Hepatocyte (in vitro differentiated cells): ENCODE results near the gene PITPNB.
A peak's percentile ranks its signal among the peaks of the same experiment; 100 is the strongest.

Source experiments
- CTCF ChIP-seq: fragments of 200-600 bp; sonication (generic); IDR thresholded peaks from 2 replicates; pipeline ENCODE4 v1.5.1; 2016; ENCODE audit warnings: antibody characterized with exemption, mild to moderate bottlenecking; ENCODE audit not compliant: poor library complexity
- EZH2 ChIP-seq: fragments of 200-600 bp; sonication (generic); IDR thresholded peaks from 2 replicates; pipeline ENCODE4 v1.6.1; 2016; ENCODE audit warnings: antibody characterized with exemption, mild to moderate bottlenecking, borderline replicate concordance
- EZH2phosphoT487 ChIP-seq: fragments of 200-600 bp; sonication (generic); IDR thresholded peaks from one replicate; pipeline ENCODE4 v1.6.1; 2018; ENCODE audit warnings: antibody characterized with exemption, mild to moderate bottlenecking, low read depth, moderate library complexity; ENCODE audit not compliant: unreplicated experiment, severe bottlenecking

- TF ChIP-seq CTCF (peak; percentile 87), EZH2phosphoT487 (no peak), EZH2 (no peak)
Measured at GRCh38 chr22:27885977-27886842, 32.8 kb downstream of the PITPNB start.
